Measurements from ENCODE around the gene C6orf163.

DNA sequence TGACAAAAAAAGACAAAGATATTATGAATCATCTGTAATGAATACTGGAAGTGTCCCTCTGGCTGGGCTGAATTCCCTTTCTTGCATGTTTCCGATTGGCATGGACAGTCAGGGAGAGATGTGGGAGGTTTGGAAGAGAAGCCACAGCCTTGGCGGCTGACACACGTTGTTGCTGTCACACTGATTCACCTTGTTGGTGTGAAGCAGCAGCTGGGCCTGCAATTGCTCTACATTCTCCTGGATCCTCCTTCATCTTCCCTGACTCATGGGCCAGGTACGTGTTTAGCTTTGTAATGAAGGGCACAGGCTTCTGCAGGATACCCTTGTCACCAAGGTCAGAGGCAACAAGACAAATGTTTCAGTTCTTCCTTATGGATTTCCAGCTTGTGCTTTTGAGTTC lies 35.6 kb upstream of the C6orf163 start:
- TF ChIP-seq CEBPB (IDR thresholded peaks at IDR 0.05; ENCODE audit: low read depth) (no peak), POLR2A (IDR thresholded peaks at IDR 0.05; ENCODE audit: borderline replicate concordance, extremely low read depth, insufficient read depth, insufficient read length) (no peak), EZH2 (IDR thresholded peaks at IDR 0.05) (no peak)
- TF ChIP-seq, protein P1, sequence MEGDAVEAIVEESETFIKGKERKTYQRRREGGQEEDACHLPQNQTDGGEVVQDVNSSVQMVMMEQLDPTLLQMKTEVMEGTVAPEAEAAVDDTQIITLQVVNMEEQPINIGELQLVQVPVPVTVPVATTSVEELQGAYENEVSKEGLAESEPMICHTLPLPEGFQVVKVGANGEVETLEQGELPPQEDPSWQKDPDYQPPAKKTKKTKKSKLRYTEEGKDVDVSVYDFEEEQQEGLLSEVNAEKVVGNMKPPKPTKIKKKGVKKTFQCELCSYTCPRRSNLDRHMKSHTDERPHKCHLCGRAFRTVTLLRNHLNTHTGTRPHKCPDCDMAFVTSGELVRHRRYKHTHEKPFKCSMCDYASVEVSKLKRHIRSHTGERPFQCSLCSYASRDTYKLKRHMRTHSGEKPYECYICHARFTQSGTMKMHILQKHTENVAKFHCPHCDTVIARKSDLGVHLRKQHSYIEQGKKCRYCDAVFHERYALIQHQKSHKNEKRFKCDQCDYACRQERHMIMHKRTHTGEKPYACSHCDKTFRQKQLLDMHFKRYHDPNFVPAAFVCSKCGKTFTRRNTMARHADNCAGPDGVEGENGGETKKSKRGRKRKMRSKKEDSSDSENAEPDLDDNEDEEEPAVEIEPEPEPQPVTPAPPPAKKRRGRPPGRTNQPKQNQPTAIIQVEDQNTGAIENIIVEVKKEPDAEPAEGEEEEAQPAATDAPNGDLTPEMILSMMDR (IDR thresholded peaks at IDR 0.05 in 2 of 3, conservative IDR thresholded peaks at IDR 0.05 in 1 of 3; ENCODE audit: borderline replicate concordance in 1 of 3, insufficient read depth in 1 of 3, low read depth in 2 of 3, low read length in 2 of 3), result no peak
- TF ChIP-seq, protein P2, sequence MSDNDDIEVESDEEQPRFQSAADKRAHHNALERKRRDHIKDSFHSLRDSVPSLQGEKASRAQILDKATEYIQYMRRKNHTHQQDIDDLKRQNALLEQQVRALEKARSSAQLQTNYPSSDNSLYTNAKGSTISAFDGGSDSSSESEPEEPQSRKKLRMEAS (IDR thresholded peaks at IDR 0.05), result no peak
- TF ChIP-seq, protein P3, sequence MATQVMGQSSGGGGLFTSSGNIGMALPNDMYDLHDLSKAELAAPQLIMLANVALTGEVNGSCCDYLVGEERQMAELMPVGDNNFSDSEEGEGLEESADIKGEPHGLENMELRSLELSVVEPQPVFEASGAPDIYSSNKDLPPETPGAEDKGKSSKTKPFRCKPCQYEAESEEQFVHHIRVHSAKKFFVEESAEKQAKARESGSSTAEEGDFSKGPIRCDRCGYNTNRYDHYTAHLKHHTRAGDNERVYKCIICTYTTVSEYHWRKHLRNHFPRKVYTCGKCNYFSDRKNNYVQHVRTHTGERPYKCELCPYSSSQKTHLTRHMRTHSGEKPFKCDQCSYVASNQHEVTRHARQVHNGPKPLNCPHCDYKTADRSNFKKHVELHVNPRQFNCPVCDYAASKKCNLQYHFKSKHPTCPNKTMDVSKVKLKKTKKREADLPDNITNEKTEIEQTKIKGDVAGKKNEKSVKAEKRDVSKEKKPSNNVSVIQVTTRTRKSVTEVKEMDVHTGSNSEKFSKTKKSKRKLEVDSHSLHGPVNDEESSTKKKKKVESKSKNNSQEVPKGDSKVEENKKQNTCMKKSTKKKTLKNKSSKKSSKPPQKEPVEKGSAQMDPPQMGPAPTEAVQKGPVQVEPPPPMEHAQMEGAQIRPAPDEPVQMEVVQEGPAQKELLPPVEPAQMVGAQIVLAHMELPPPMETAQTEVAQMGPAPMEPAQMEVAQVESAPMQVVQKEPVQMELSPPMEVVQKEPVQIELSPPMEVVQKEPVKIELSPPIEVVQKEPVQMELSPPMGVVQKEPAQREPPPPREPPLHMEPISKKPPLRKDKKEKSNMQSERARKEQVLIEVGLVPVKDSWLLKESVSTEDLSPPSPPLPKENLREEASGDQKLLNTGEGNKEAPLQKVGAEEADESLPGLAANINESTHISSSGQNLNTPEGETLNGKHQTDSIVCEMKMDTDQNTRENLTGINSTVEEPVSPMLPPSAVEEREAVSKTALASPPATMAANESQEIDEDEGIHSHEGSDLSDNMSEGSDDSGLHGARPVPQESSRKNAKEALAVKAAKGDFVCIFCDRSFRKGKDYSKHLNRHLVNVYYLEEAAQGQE (IDR thresholded peaks at IDR 0.05; ENCODE audit: low read depth), result no peak
